Keratinocyte (primary cell): Measurements from ENCODE around the gene HSD17B2. TPM values are rescaled to one million over a fixed set of nuclear protein-coding genes. Genes with fewer than 3 reads are reported as not detected.

Experiments
- DNase-seq: peaks from one replicate; pipeline ENCODE4 v3.0.0-alpha.2; 2011; ENCODE audit warnings: low read depth, missing footprints, low spot score
- FAIRE-seq: peaks from 2 replicates; lab custom pipeline; 2011; peaks lifted over from hg19 to GRCh38; lab: Jason Lieb, UNC
- H2AFZ ChIP-seq: 2 replicates; pipeline ENCODE4 v1.6.0; 2012; ENCODE audit warnings: low read length, control low read depth, inconsistent platforms; ENCODE audit not compliant: control insufficient read depth
- H3K27ac ChIP-seq: 2 replicates; pipeline ENCODE4 v1.5.1; 2011; ENCODE audit warnings: low read length; ENCODE audit not compliant: control insufficient read depth, insufficient read depth
- H3K27me3 ChIP-seq: 3 replicates; pipeline ENCODE4 v1.6.0; 2011; ENCODE audit warnings: low read length; ENCODE audit not compliant: control insufficient read depth, insufficient read depth; ENCODE audit errors: extremely low read depth
- H3K36me3 ChIP-seq, 2 experiments: 2 replicates in 1 of 2; 3 replicates in 1 of 2; pipeline ENCODE4 v1.5.1; 2011; ENCODE audit warnings: low read length in 2 of 2, mild to moderate bottlenecking in 1 of 2; ENCODE audit not compliant: control insufficient read depth in 2 of 2, insufficient read depth in 2 of 2; ENCODE audit errors: extremely low read depth in 1 of 2
- H3K4me1 ChIP-seq: 3 replicates; pipeline ENCODE4 v1.5.1; 2011; ENCODE audit warnings: low read length; ENCODE audit not compliant: control insufficient read depth, insufficient read depth; ENCODE audit errors: extremely low read depth
- H3K4me2 ChIP-seq: 3 replicates; pipeline ENCODE4 v1.6.0; 2011; ENCODE audit warnings: low read depth, low read length; ENCODE audit not compliant: control insufficient read depth, insufficient read depth; ENCODE audit errors: extremely low read depth
- H3K4me3 ChIP-seq, 3 experiments: fragments of 200-600 bp in 1 of 3; sonication (generic) in 1 of 3; 2 replicates in 2 of 3; 3 replicates in 1 of 3; pipeline ENCODE4 v1.5.1; 2011 to 2016; ENCODE audit warnings: low read length in 3 of 3, mild to moderate bottlenecking in 3 of 3, control low read depth in 2 of 3, inconsistent platforms in 1 of 3, low read depth in 1 of 3, mixed read lengths in 1 of 3, mixed run types in 1 of 3, moderate library complexity in 1 of 3; ENCODE audit not compliant: control insufficient read depth in 2 of 3, insufficient read depth in 2 of 3; ENCODE audit errors: extremely low read depth in 1 of 3
- H3K79me2 ChIP-seq: 2 replicates; pipeline ENCODE4 v1.6.0; 2012; ENCODE audit warnings: low read length; ENCODE audit not compliant: control insufficient read depth, insufficient read depth
- H3K9ac ChIP-seq: 3 replicates; pipeline ENCODE4 v1.6.0; 2011; ENCODE audit warnings: low read length; ENCODE audit not compliant: control insufficient read depth, insufficient read depth; ENCODE audit errors: extremely low read depth
- H3K9me1 ChIP-seq: 3 replicates; pipeline ENCODE4 v1.6.0; 2011; ENCODE audit warnings: low read length; ENCODE audit not compliant: control insufficient read depth, insufficient read depth; ENCODE audit errors: extremely low read depth
- H3K9me3 ChIP-seq: 2 replicates; pipeline ENCODE4 v1.5.1; 2012; ENCODE audit warnings: low read depth, low read length; ENCODE audit not compliant: control insufficient read depth
- H4K20me1 ChIP-seq: 3 replicates; pipeline ENCODE4 v1.6.0; 2011; ENCODE audit warnings: low read length; ENCODE audit not compliant: control insufficient read depth, insufficient read depth; ENCODE audit errors: extremely low read depth
- EZH2 ChIP-seq: IDR thresholded peaks from one replicate; pipeline ENCODE4 v1.6.1; 2012; ENCODE audit warnings: inconsistent platforms, mild to moderate bottlenecking, low read length, moderate library complexity
- dilution Hi-C: fragments of 300-500 bp; cut with MboI; formaldehyde crosslinking; loops from one replicate; pipeline ENCODE4 v1.7.0; 2020; ENCODE audit warnings: low sequenced_read_pairs; ENCODE audit not compliant: extremely low pct_ligation_motif_present
- polyA plus RNA-seq, 5 experiments: library from polyadenylated mRNA; depleted of rRNA in 3 of 5; stranded (reverse) in 3 of 5; stranded (forward) in 1 of 5; unstranded in 1 of 5; fragments of >200 nt; gene quantifications; 1 replicate in 1 of 5; 2 replicates in 3 of 5; 3 replicates in 1 of 5; pipeline versions ENCODE4 v1.2.1 to v1.2.3, GENCODE V29; 2011 to 2012; ENCODE audit warnings: missing spikeins in 2 of 5, low read depth in 1 of 5, low replicate concordance in 1 of 5
- TF ChIP-seq, protein P1 (sequence below), 3 experiments: IDR thresholded peaks in 1 of 3; conservative IDR thresholded peaks in 1 of 3; optimal IDR thresholded peaks in 1 of 3; 2 replicates in 2 of 3; 3 replicates in 1 of 3; pipeline versions ENCODE3 to v1.5.1; 2011; ENCODE audit warnings: low read length in 3 of 3, mild to moderate bottlenecking in 3 of 3, moderate library complexity in 2 of 3, control low read depth in 1 of 3, inconsistent platforms in 1 of 3; ENCODE audit not compliant: insufficient read depth in 2 of 3; ENCODE audit errors: extremely low read depth in 1 of 3

The HSD17B2 gene
- polyA plus RNA-seq, 1 donor (not counting 4 experiments of a cell fraction or from before 2014, with no cell fraction given) = 3.1 TPM

DNA sequence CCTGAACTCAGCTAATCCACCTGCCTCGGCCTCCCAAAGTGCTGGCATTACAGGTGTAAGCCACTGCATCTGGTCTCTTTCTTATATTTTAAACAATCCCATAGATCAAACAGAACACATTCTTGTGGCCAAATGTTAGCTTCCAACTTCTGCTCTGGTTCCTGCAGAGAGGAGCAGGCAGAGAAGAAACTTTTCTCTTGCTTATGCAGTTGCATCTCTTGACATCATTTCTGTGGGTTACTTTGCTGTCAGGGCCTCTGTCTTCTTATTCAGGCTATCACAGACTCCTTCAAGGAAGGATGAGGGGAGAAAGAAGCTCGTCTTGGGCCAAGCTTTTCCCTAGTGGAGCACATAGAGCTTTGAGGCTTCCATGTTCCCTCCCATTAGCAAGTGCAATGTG is 7.8 kb downstream of the HSD17B2 start:
- no peak overlapping the region for H3K27ac ChIP-seq
- dilution Hi-C loops = no loop called here

DNA sequence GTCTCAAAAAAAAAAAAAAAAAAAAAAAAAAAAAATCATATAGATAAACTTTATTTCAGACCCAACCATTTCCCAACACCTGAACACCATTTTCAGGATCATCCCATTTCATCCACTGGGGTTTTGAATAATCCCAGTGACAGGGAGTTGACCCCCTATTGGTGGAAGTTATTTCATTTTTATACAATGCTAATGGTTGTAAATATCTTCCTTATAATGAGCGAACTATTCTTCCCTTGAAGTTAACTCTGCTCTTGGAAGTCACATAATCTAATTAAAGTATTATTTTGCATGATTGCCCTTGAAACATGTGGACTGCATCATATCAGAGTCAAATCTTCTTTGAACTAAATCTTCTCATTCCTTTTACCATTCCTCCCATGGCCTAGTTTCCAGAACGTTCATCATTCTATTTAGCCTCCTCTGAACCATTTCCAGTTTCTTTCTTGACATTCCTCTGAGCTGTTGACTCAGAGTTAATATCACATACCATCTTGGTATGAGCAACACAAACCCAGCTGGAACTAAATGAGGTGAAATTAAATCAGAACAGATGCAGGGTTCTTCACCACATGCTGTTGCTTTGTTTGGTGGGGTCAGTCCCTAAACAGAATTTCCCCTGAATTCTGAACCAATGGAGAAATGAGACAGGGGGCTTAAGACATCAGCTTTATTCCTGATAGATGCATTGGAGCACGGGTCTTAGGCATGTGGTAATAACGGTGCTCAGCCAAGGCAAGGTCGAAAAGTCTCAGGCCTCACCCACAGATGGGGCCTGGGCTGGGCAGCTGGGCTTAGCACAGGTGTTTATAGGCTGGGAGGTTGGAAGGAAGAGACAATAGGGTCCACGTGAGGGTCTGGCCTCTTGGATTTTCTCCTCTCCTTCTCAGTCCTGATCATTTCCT is 8.9 kb downstream of the HSD17B2 start:
- Histone ChIP-seq H4K20me1 (no peaks in the 10 kb centered on the region), H2AFZ (no peak overlapping the region), H3K4me1 (peaks cover 9% of the 10 kb centered on the region), H3K79me2 (no peaks in the 10 kb centered on the region), H3K9ac (no peak overlapping the region), H3K27ac (no peak overlapping the region), H3K9me3 (no peaks in the 10 kb centered on the region), H3K9me1 (no peaks in the 10 kb centered on the region), H3K4me2 (no peak overlapping the region), H3K4me3 (no peak overlapping the region), H3K27me3 (no peaks in the 10 kb centered on the region), H3K36me3 (no peaks in the 10 kb centered on the region)
- TF ChIP-seq, protein P1, sequence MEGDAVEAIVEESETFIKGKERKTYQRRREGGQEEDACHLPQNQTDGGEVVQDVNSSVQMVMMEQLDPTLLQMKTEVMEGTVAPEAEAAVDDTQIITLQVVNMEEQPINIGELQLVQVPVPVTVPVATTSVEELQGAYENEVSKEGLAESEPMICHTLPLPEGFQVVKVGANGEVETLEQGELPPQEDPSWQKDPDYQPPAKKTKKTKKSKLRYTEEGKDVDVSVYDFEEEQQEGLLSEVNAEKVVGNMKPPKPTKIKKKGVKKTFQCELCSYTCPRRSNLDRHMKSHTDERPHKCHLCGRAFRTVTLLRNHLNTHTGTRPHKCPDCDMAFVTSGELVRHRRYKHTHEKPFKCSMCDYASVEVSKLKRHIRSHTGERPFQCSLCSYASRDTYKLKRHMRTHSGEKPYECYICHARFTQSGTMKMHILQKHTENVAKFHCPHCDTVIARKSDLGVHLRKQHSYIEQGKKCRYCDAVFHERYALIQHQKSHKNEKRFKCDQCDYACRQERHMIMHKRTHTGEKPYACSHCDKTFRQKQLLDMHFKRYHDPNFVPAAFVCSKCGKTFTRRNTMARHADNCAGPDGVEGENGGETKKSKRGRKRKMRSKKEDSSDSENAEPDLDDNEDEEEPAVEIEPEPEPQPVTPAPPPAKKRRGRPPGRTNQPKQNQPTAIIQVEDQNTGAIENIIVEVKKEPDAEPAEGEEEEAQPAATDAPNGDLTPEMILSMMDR (optimal IDR thresholded peaks at IDR 0.05 in 1 of 3, IDR thresholded peaks at IDR 0.05 in 1 of 3, conservative IDR thresholded peaks at IDR 0.05 in 1 of 3; ENCODE audit: extremely low read depth in 1 of 3, insufficient read depth in 2 of 3, low read length in 3 of 3) = no peak
- TF ChIP-seq EZH2 = no peak
- peak; percentile 32 for DNase-seq
- dilution Hi-C loops = no loop called here
- peak; percentile 65 for FAIRE-seq

More for the DNA sequence above, 7.8 kb downstream of the HSD17B2 start:
- no peak for FAIRE-seq
- Histone ChIP-seq H2AFZ (no peak overlapping the region), H3K4me3 (no peak overlapping the region), H4K20me1 (no peaks in the 10 kb centered on the region), H3K4me2 (no peak overlapping the region), H3K9me1 (no peaks in the 10 kb centered on the region), H3K9ac (no peak overlapping the region), H3K27me3 (no peaks in the 10 kb centered on the region), H3K36me3 (no peaks in the 10 kb centered on the region), H3K9me3 (no peaks in the 10 kb centered on the region), H3K79me2 (no peaks in the 10 kb centered on the region), H3K4me1 (peaks cover 9% of the 10 kb centered on the region)
- DNase-seq = no peak
- TF ChIP-seq, protein P1 (optimal IDR thresholded peaks at IDR 0.05 in 1 of 3, IDR thresholded peaks at IDR 0.05 in 1 of 3, conservative IDR thresholded peaks at IDR 0.05 in 1 of 3; ENCODE audit: extremely low read depth in 1 of 3, insufficient read depth in 2 of 3, low read length in 3 of 3) = no peak
- TF ChIP-seq EZH2 = no peak
